AG09319 (cell line): Measurements from ENCODE around the gene PNMA6E.

Experiments
- DNase-seq: peaks from one replicate; pipeline ENCODE4 v3.0.0-alpha.2; 2010; ENCODE audit warnings: low read depth; ENCODE audit errors: extremely low read depth
- TF ChIP-seq, protein P1 (sequence below): IDR thresholded peaks from 2 replicates; pipeline ENCODE4 v1.5.1; 2011; ENCODE audit warnings: low read depth, mild to moderate bottlenecking, inconsistent platforms, low read length, moderate library complexity

The PNMA6E gene

GRCh38 chrX:153401133-153401764, at the start of gene PNMA6E:
TSS of gene PNMA6E (minus strand) at chrX:153401350. CDS start at chrX:153398849, 2,501 bp downstream.
- TF ChIP-seq, protein P1, sequence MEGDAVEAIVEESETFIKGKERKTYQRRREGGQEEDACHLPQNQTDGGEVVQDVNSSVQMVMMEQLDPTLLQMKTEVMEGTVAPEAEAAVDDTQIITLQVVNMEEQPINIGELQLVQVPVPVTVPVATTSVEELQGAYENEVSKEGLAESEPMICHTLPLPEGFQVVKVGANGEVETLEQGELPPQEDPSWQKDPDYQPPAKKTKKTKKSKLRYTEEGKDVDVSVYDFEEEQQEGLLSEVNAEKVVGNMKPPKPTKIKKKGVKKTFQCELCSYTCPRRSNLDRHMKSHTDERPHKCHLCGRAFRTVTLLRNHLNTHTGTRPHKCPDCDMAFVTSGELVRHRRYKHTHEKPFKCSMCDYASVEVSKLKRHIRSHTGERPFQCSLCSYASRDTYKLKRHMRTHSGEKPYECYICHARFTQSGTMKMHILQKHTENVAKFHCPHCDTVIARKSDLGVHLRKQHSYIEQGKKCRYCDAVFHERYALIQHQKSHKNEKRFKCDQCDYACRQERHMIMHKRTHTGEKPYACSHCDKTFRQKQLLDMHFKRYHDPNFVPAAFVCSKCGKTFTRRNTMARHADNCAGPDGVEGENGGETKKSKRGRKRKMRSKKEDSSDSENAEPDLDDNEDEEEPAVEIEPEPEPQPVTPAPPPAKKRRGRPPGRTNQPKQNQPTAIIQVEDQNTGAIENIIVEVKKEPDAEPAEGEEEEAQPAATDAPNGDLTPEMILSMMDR: no peak

GRCh38 chrX:153450949-153451277, 49.8 kb upstream of the PNMA6E start:
- TF ChIP-seq, protein P1: no peak
- no peak for DNase-seq

More at GRCh38 chrX:153401133-153401764, at the start of gene PNMA6E:
- DNase-seq: no peak

DNA sequence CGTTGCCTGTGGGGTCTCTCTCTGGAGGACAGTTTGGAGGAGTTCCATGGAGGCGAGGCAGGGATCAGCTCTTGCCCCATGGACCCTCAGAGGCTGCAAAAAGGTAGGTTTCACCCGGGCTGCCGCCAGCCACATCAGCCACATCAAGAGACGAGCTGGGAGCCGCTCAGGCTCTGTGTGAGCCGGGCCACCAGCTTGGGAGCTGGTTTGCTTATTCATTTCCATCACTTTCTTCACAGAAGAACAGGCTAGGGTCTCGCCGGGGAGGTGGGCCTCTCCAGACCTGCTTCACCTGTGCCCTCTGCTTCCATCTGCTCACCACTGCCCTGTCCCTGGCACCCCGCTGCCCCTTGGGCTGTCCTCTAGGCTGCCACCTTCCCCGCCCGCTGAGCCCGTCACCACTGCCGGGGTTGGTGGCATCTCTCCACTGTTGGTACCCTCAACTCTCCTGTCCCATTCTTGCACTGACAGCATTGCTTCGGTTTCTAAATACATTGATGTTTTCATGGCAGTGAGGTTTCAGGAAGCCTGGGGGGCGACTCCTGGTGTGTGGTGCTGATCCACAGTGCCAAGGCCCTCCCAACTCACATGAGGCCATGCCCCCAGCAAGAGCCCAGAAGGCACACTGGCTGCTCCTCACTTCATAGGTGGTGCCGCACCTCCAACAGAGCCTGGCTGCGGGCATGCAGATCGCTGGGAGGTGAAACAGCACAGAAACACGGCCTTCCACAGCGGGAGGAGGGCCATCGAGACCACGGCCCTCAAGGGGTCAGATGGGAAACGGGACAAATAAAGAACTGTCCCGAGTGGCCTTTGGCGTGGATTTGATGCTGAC, 49.2 kb upstream of the PNMA6E start:
- TF ChIP-seq, protein P1: no peak
- no peak for DNase-seq

DNA sequence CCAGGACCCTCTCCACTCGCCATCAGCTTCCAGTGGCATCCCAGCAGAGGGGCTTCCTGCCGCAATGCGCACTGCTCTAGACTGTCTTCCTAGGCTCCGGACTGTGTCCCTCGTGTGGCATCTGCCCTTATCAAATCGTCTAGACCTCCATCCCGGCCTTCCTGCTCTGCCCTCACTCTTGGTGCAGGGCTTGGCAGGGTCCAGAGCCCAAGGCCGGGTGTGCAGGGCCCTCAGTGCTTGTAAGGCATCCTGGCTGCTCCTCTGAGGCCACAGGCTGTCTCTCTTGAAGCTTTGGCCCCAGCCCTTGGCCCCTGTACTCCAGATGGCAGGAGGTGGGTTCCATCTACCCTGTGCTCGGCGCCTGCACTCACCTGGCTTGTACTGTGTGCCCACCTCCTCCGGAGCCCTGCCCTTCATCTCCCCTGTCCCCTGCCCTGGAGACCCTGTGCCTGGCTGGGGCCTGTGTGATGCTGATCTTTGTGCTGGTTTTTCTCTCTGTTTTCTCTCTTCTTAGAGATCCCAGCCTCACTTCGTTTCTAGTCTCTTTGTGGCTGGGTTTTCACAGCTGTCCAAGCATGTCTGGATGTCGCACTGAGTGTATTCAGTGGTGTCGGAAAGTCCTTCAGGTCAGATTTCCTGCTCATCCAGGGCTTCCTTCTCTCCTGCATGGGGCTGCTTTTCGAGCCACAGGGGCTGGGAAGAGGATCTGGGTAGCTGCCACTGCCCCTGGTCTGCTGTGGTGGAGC, 48.4 kb upstream of the PNMA6E start:
- DNase-seq: no peak
- TF ChIP-seq, protein P1: no peak

DNA sequence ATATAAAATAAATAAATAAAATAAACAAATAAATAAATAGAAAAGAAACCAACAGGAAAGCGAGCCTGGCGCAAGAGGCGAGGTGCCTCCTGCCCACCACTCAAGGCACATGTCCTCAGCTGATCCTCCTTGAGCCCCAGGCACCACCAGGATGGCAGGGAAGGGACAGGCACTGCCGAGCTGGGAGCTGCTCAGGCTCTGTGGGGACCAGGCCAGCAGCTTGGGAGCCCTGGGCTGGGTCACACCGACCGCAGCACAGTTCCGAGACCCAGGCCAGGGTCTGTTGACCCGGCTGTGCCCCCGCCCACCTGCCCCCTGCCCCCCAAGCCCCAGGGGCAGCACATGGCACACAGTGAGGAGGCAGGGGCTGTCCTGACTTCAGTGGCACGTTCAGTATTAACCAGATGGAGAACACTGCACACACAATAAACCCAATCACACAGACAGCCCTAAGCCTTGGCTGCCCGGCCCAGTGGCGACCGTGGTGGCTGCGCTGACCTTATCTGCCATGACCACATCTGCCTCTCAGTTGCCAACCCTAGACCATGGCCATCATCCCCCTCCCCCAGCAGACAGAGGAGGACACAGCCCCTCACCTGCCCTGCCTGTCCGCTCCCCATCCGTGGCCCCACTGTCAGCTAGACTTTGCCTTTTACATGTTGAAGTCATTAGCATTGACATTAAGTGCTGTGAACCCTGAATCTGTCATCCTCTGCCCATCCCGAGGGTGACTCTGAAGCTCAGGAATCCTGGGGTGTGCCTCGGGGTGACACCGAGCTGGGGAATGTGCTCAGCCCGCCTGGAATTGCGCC, 47.6 kb upstream of the PNMA6E start:
- TF ChIP-seq, protein P1: no peak
- DNase-seq: no peak

DNA sequence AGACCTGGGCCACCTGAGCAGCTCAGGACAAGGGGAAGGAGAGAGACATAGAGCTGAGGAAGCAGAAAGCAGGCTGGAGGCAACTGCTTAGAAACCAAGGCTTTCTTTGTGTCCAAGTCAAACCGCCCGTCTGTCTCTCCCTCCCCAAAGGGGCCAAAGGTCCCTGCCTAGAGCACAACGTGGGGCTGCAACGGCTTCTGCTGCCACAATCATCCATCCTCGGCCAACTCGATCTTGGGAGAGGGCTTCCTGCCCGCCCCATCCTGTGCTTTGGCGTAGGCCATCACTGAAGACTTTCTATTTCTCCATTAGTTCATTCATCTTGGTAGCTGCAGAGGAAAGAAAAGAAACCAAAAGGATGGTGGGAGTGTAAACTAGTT, 46.4 kb upstream of the PNMA6E start:
- no peak for DNase-seq
- TF ChIP-seq, protein P1: no peak
